NCI-H146 treated with DMSO at 0.1 percent for 48 hours (cell line): ENCODE results near the gene SUSD1.

Source experiments
- DNase-seq: peaks from one replicate; lab custom pipeline; 2025; ENCODE audit not compliant: unreplicated experiment; lab: John Stamatoyannopoulos, UW

SUSD1 gene

GRCh38 chr9:112020680-112021596 lies 154.2 kb downstream of the SUSD1 start:
- DNase-seq = no peak

DNA sequence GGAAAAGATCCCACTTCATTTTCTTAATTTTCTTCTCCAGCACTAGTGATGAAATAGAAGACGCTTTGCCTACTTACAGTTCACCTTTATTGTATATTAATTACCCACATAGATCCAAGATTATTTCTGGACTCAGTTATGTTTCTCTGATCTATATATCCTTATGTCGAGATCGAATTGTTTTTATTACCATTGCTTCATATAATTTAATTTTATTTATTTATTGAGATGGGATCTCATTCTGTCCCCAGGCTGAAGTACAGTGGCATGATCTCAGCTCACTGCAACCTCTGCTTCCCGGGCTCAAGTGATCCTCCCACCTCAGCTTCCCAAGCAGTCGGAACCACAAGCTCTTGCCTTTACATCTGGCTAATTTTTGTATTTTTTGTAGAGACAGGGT lies 157.2 kb downstream of the SUSD1 start:
- DNase-seq = no peak

GRCh38 chr9:112015736-112016135 lies 159.4 kb downstream of the SUSD1 start:
- no peak for DNase-seq

DNA sequence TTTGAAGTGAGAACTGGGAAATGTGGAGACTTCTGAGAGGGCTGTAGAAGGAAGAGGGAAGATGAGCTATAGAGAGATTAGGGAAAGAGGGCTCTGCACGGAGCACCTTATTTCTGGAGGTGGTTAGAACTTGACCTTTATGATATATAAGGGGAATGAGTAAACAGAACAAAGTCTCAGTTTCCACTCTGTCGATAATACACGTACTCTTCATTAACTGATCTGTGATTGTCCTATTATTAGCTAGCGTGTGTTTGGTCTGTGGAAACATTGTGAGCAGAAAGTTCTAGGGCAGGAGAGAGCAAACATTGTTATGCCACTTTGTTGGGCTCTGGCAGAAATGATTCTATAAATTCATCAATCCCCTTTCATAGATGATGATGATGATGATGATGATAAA lies 159.9 kb downstream of the SUSD1 start:
- DNase-seq = no peak

GRCh38 chr9:112013266-112013665 lies 161.8 kb downstream of the SUSD1 start:
- DNase-seq = no peak

DNA sequence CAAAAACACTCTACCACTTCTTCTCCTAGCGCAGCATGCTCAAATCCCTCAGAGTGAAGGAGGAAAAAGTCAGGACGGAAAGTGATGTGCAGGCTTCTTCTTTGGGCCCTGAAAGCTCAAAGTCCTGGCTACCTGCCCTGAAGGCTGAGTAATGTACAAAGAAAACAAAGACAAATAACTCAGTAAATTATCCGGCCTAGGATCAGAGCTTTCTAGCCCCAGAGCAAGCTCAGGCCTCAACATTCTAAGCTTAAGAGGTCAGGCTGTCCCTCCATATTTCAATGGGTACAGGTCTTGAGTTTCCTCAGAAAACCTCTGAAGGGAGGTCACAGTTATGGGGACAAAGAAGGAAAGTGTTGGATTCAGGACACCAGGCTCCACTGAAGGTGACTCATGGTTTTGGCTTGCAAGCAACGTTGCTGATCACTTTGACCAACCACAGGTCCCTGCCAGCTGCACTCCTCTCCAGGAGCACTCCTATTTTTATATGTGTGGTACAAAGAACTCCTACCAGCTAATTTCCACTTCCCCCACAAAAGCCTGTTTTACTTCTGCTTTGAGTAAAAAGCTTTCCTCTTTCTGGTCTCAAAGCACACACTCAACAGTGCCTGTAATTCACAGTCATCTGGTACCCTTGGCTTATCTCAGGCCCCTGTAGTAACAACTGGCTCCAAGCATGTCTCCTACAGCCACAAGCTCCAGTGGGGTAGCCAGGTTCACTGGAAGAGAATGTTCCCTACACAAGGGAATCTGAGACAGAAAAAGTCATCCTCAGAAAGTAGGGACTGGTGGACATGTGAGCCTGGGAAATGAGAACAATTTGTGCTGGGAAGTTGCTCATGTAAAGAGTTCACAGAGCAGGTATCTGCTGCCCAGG lies 162.8 kb downstream of the SUSD1 start:
- no peak for DNase-seq

DNA sequence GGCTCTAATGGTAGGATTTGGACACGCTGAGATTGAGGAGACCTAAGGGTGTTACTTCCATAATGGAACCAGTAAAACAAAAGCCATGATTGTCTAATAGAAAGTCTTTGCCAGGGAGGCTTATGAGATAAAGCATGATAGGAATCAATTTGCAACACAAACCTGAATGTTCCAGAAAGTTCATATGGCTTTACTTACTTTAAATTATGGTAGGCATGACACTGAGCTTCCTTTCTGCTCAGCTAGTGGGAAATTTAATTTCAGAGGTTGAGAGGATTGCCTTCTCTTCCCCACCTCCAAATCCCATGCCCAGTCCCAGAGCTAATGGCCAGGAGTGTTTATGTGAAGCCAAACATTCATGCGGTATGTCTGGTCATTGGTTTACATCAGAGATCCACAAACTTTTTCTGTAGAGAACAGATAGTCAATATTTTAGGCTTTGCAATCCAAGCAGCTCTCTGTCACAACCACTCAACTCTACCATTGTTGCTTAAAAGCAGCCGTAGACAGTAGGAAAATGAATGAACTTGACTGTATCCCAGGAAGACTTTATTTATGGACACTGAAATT lies 164.0 kb downstream of the SUSD1 start:
- no peak for DNase-seq

DNA sequence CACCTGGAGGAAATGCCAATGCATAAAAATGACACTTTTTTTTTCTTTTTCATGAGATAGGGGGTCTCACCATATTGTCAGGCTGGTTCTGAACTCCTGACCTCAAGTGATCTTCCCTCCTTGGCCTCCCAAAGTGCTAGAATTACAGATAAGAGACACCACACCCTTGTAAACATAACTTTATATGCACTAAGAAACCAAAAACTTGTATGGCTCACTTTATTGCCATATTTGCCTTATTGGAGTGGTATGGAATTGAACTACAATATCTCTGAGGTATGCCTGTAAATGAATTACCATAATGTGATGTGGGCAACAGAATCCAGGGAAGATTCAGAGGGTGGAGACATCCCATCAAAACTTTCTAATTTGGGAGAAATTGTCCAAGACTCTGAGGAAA lies 164.6 kb downstream of the SUSD1 start:
- DNase-seq = no peak

DNA sequence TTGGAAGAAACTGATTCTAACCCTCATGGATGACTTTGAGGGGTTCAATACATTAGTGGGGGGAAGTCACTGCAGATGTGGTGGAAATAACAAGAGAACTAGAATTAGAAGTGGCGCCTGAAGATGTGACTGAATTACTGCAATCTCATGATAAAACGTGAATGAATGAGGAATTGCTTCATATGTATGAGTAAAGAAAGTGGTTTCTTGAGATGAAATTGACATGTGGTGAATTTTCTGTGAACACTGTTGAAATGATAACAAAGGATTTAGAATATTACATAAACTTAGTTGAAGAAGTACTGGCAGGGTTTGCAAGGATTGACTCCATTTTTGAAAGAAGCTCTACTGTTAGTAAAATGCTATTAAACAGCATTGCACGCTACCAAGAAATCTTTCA lies 165.4 kb downstream of the SUSD1 start:
- no peak for DNase-seq

- DNase-seq = no peak
Measured at GRCh38 chr9:112007575-112008240, 167.4 kb downstream of the SUSD1 start.

DNA sequence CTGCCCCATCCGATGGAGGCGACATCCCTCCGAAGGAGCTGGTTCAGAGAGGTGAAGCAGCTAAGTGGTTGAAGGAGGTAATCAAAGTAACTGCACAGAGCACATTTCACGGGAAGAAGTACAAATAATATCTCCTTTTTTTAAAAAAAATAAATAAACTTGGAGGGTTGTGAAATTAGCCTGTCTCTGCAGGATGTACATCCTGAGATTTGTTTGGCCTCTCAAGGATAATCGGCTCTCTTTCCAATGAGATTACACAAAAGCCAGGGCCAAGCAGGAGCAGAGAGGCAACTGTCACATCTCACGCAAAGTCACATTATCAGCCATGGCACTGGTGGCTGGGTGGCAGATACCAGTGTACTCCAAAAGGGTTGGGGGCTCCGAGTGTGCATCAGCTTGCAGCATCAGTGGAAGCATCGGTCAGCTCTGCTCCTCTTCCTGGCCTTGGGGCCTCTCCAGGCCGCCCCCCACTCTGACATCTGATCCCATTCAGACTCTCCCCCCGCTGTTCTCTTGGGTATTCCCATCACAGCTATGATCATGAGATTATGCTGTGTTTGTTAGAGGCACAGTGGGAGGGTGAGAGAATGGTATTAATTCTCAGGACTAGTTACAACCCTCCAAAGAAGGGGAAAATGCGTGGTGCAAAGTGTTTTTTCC lies 168.6 kb downstream of the SUSD1 start:
- no peak for DNase-seq

DNA sequence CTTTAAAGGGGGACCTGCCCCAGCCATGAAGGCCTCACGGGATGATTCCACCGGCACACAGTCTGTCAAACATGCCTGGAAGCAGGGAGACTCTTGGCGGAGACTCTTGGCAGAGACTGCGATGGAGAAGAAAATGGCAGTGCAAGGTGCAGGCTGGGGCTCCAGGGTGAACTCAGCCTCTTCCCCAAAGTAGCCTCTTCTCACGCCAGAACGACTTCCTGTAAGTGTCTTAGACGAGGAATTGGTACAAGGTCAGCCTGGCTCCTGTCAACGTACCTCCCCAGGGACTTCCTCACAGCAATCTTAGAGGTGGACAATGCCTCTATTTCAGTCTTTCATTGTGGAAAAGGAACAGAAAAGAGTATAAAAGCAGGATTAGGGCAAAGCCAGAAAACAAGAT lies 169.2 kb downstream of the SUSD1 start:
- DNase-seq = no peak

GRCh38 chr9:112003538-112003937 lies 171.6 kb downstream of the SUSD1 start:
- DNase-seq = no peak

DNA sequence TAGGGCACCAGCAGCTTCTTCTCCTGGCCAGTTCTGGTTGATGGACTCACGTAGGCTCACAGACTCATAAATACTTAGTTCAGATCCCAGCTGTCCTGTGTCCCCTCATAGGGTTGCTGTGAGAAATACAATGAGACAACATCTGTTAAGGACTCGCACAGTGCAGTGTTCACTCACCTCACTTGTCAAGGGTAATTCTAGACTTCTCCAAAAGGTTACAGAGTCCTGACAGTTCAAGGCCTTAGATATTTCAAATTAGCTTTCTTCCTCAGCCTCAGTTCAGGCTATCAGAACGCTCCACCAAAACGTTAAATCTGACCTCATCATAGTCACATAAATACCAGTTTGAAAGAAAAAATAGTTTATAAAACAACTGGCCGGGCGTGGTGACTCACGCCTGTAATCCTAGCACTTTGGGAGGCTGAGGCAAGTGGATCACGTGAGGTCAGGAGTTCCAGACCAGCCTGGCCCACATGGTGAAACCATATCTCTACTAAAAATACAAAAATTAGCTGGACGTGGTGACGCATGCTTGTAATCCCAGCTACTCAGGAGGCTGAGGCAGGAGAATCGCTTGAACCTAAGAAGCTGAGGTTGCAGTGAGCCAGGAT lies 172.1 kb downstream of the SUSD1 start:
- DNase-seq = no peak

DNA sequence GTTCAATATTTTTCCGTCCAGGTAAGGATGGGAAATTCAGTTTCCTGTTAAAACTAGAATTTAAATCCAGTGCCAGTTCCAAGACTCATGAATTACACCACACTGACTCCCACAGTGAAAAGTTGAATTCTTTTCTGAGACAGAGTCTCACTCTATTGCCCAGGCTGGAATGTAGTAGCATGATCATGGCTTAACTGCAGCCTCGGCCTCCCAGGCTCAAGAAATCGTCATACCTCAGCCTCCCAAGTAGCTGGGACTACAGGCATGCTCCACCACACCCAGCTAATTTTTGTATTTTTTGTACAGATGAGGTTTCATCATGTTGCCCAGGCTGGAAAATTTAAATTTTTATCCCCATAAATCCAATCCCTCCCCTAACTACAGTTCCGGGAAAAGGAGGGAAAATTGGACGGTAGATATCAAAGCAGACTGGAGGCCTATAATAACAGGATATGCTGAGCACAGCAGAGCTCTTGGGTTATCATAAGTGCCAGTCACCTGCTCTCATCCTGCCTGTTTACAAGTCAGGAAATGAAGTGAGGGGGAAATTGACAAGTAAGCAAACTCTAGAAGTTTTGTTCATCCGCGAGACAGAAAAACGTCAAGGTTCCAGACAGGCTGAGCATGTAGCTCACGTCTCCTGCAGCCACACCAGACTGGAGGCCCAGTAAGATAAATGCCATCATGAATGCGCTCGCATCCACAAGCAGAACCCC lies 172.8 kb downstream of the SUSD1 start:
- no peak for DNase-seq

GRCh38 chr9:112000743-112001142 lies 174.4 kb downstream of the SUSD1 start:
- no peak for DNase-seq

GRCh38 chr9:111999319-111999718 lies 175.8 kb downstream of the SUSD1 start:
- DNase-seq = no peak

- DNase-seq = no peak
Measured at GRCh38 chr9:111997831-111998230, 177.3 kb downstream of the SUSD1 start.

- no peak for DNase-seq
Measured at GRCh38 chr9:111994831-111995458, 180.2 kb downstream of the SUSD1 start.
